ENCODE results near the gene TRIM36. TPM values are rescaled to one million over a fixed set of nuclear protein-coding genes. Genes with fewer than 3 reads are reported as not detected.
A peak's percentile ranks its signal among the peaks of the same experiment; 100 is the strongest.

The TRIM36 gene
- total RNA-seq, 1 experiment from 2014 or later, result 14.9 TPM

GRCh38 chr5:115180165-115180709 is 10.5 kb upstream of the TRIM36 start:
- Histone ChIP-seq H3K9me3 (replicated peaks) (no peaks in the 10 kb centered on the region; the same call in 1 of the 2 replicates), H3K27ac (0 out of 2 replicates have a peak overlapping the region, but pooled peaks have one; percentile 4), H3K27me3 (0 out of 2 replicates have a peak, but pooled peaks cover 4% of the 10 kb centered on the region), H3K36me3 (no peaks in the 10 kb centered on the region), H3K4me1 (no peaks in the 10 kb centered on the region), H3K4me3 (peak overlapping the region; percentile 68)
- DNase-seq, result peak; percentile 62 to 75

GRCh38 chr5:115179394-115180164 is 9.9 kb upstream of the TRIM36 start:
- H3K9me3 ChIP-seq (replicated peaks), result no peaks in the 10 kb centered on the region; the same call in 1 of the 2 replicates
- H3K4me3 ChIP-seq, result peak overlapping the region; percentile 68
- no peak overlapping the region for H3K27ac ChIP-seq
- 0 out of 2 replicates have a peak, but pooled peaks cover 4% of the 10 kb centered on the region for H3K27me3 ChIP-seq
- no peaks in the 10 kb centered on the region for H3K4me1 ChIP-seq
- no peaks in the 10 kb centered on the region for H3K36me3 ChIP-seq
- DNase-seq, result no peak

GRCh38 chr5:115179030-115179393 is 9.3 kb upstream of the TRIM36 start:
- no peaks in the 10 kb centered on the region for H3K4me1 ChIP-seq
- DNase-seq, result no peak
- H3K27ac ChIP-seq, result no peak overlapping the region
- no peak overlapping the region for H3K4me3 ChIP-seq
- no peaks in the 10 kb centered on the region for H3K36me3 ChIP-seq
- 0 out of 2 replicates have a peak, but pooled peaks cover 4% of the 10 kb centered on the region for H3K27me3 ChIP-seq
- no peaks in the 10 kb centered on the region; the same call in 1 of the 2 replicates for H3K9me3 ChIP-seq (replicated peaks)

- Histone ChIP-seq H3K36me3 (no peaks in the 10 kb centered on the region), H3K27me3 (no peaks in the 10 kb centered on the region), H3K27ac (no peak overlapping the region), H3K4me1 (no peaks in the 10 kb centered on the region), H3K4me3 (peak overlapping the region; percentile 84), H3K9me3 (replicated peaks) (no peaks in the 10 kb centered on the region)
- no peak for DNase-seq
Observed at GRCh38 chr5:115170929-115171510, 1.3 kb upstream of the TRIM36 start.

GRCh38 chr5:115170134-115170928 is 623 bp upstream of the TRIM36 start:
- H3K9me3 ChIP-seq (replicated peaks), result no peaks in the 10 kb centered on the region
- H3K27me3 ChIP-seq, result no peaks in the 10 kb centered on the region
- no peak for DNase-seq
- H3K4me1 ChIP-seq, result no peaks in the 10 kb centered on the region
- no peaks in the 10 kb centered on the region for H3K36me3 ChIP-seq
- peak overlapping the region; percentile 84 for H3K4me3 ChIP-seq
- H3K27ac ChIP-seq, result no peak overlapping the region

- peak; percentile 64 to 68 for DNase-seq
- no peaks in the 10 kb centered on the region for H3K4me1 ChIP-seq
- H3K27me3 ChIP-seq, result no peaks in the 10 kb centered on the region
- no peaks in the 10 kb centered on the region for H3K9me3 ChIP-seq (replicated peaks)
- no peaks in the 10 kb centered on the region for H3K36me3 ChIP-seq
- peak overlapping the region; percentile 77 for H3K27ac ChIP-seq
- peak overlapping the region; percentile 84 for H3K4me3 ChIP-seq
Observed at GRCh38 chr5:115168829-115169486, 750 bp downstream of the TRIM36 start.

GRCh38 chr5:115166744-115167393 is 2.8 kb downstream of the TRIM36 start:
- no peak for DNase-seq
- Histone ChIP-seq H3K27ac (no peak overlapping the region), H3K4me3 (no peak overlapping the region), H3K9me3 (replicated peaks) (no peaks in the 10 kb centered on the region), H3K4me1 (no peaks in the 10 kb centered on the region), H3K36me3 (peaks cover 4% of the 10 kb centered on the region; the same call in 1 of the 2 replicates), H3K27me3 (no peaks in the 10 kb centered on the region)

- DNase-seq, result no peak
- no peaks in the 10 kb centered on the region for H3K27me3 ChIP-seq
- no peaks in the 10 kb centered on the region for H3K9me3 ChIP-seq (replicated peaks)
- H3K4me1 ChIP-seq, result no peaks in the 10 kb centered on the region
- no peak overlapping the region for H3K27ac ChIP-seq
- H3K4me3 ChIP-seq, result no peak overlapping the region
- peaks cover 4% of the 10 kb centered on the region; the same call in 1 of the 2 replicates for H3K36me3 ChIP-seq
Observed at GRCh38 chr5:115165790-115166189, 3.9 kb downstream of the TRIM36 start.

- Histone ChIP-seq H3K9me3 (replicated peaks) (no peaks in the 10 kb centered on the region), H3K27me3 (no peaks in the 10 kb centered on the region), H3K4me3 (no peak overlapping the region), H3K27ac (no peak overlapping the region), H3K4me1 (no peaks in the 10 kb centered on the region), H3K36me3 (peaks cover 4% of the 10 kb centered on the region; the same call in 1 of the 2 replicates)
- DNase-seq, result no peak
Observed at GRCh38 chr5:115160975-115161475, 8.7 kb downstream of the TRIM36 start.

- Histone ChIP-seq H3K9me3 (replicated peaks) (no peaks in the 10 kb centered on the region), H3K27me3 (no peaks in the 10 kb centered on the region), H3K27ac (no peak overlapping the region), H3K36me3 (no peaks in the 10 kb centered on the region), H3K4me3 (no peak overlapping the region), H3K4me1 (no peaks in the 10 kb centered on the region)
- DNase-seq, result peak; percentile 15 to 16
Observed at GRCh38 chr5:115151208-115151805, 18.4 kb downstream of the TRIM36 start.

GRCh38 chr5:115150512-115150911 is 19.2 kb downstream of the TRIM36 start:
- Histone ChIP-seq H3K4me1 (no peaks in the 10 kb centered on the region), H3K9me3 (replicated peaks) (no peaks in the 10 kb centered on the region), H3K27me3 (no peaks in the 10 kb centered on the region), H3K4me3 (no peak overlapping the region), H3K27ac (no peak overlapping the region), H3K36me3 (no peaks in the 10 kb centered on the region)
- DNase-seq, result no peak

GRCh38 chr5:115147052-115147451 is 22.7 kb downstream of the TRIM36 start:
- H3K4me3 ChIP-seq, result no peak overlapping the region
- DNase-seq, result no peak

GRCh38 chr5:115136294-115136693 is 33.4 kb downstream of the TRIM36 start:
- DNase-seq, result no peak
- Histone ChIP-seq H3K27ac (no peak overlapping the region), H3K27me3 (no peaks in the 10 kb centered on the region), H3K4me3 (no peak overlapping the region), H3K4me1 (no peaks in the 10 kb centered on the region), H3K36me3 (no peaks in the 10 kb centered on the region; the same call in 1 of the 2 replicates), H3K9me3 (replicated peaks) (no peaks in the 10 kb centered on the region)

More at GRCh38 chr5:115147052-115147451, 22.7 kb downstream of the TRIM36 start:
- H3K27ac ChIP-seq, result no peak overlapping the region
- H3K27me3 ChIP-seq, result no peaks in the 10 kb centered on the region
- no peaks in the 10 kb centered on the region for H3K9me3 ChIP-seq (replicated peaks)
- H3K4me1 ChIP-seq, result no peaks in the 10 kb centered on the region
- peaks cover 3% of the 10 kb centered on the region for H3K36me3 ChIP-seq
